Measurements from ENCODE around the gene H6PD. TPM values are rescaled to one million over a fixed set of nuclear protein-coding genes. Genes with fewer than 3 reads are reported as not detected.

Gene H6PD
- total RNA-seq, 2 donors from 2014 or later = 35.0 to 41.0 TPM

DNA sequence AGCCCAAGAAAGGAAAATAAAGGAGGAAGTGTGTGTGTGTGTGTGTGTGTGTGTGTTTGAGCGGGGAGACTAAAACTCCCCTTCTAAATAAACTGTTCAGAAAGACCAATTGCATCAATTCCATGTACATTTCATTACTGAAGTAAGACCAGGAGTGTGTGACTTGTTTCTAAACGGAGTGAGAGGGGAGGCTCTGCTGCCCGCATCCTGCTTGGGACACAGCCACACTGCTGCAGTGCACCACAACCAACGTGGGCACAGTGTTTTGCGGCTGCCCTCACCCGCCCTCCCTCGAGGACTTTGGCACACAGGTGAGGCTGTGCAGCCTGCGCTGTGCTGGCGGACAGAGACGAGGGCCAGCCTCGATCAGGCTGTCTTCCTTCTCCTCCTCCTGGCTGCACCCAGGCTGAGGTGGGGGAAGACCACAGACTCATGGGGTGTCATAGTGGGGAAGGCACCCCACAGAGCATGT lies 31.0 kb upstream of the H6PD start:
- H3K9me3 ChIP-seq = no peaks in the 10 kb centered on the region
- no peaks in the 10 kb centered on the region for H3K27me3 ChIP-seq
- H3K4me3 ChIP-seq = no peak overlapping the region
- H3K4me1 ChIP-seq = peaks cover 0 to 15% of the 10 kb centered on the region in 2 donors
- H3K27ac ChIP-seq = no peak overlapping the region
- H3K36me3 ChIP-seq = no peaks in the 10 kb centered on the region
- DNase-seq (ENCODE audit: low spot score) = no peak
- TF ChIP-seq, protein P1, sequence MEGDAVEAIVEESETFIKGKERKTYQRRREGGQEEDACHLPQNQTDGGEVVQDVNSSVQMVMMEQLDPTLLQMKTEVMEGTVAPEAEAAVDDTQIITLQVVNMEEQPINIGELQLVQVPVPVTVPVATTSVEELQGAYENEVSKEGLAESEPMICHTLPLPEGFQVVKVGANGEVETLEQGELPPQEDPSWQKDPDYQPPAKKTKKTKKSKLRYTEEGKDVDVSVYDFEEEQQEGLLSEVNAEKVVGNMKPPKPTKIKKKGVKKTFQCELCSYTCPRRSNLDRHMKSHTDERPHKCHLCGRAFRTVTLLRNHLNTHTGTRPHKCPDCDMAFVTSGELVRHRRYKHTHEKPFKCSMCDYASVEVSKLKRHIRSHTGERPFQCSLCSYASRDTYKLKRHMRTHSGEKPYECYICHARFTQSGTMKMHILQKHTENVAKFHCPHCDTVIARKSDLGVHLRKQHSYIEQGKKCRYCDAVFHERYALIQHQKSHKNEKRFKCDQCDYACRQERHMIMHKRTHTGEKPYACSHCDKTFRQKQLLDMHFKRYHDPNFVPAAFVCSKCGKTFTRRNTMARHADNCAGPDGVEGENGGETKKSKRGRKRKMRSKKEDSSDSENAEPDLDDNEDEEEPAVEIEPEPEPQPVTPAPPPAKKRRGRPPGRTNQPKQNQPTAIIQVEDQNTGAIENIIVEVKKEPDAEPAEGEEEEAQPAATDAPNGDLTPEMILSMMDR (IDR thresholded peaks at IDR 0.05) = no peak

DNA sequence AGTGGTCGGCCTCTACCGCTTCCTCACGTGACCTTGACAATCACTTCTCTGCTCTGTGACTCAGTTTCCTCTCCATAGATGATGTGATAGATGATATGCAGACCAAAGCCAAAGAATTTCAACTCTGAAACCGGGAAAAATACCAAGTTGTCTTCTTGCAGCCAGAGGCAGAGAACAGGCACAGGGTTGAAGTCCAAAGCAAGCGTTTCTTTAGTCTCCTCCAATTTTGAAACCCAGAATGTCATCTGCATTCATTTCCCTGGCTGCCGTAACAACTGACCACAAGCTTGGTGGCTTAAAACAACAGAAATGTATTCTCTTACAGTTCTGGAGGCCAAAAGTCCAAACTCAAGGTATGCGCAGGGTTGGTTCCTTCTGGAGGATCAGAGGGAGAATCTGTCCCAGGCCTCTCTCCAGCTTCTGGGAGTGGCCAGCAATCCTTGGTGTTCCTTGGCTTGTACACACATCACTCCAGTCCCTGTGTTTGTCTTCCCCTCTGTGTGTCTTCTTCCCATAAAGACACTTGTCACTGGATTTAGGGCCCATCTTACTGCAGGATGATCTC lies 30.3 kb upstream of the H6PD start:
- H3K4me3 ChIP-seq = no peak overlapping the region
- no peaks in the 10 kb centered on the region for H3K36me3 ChIP-seq
- TF ChIP-seq, protein P1 (IDR thresholded peaks at IDR 0.05) = no peak
- H3K27ac ChIP-seq = no peak overlapping the region
- H3K4me1 ChIP-seq = peaks cover 0 to 10% of the 10 kb centered on the region in 2 donors
- DNase-seq (ENCODE audit: low spot score) = no peak
- no peaks in the 10 kb centered on the region for H3K27me3 ChIP-seq
- no peaks in the 10 kb centered on the region for H3K9me3 ChIP-seq

DNA sequence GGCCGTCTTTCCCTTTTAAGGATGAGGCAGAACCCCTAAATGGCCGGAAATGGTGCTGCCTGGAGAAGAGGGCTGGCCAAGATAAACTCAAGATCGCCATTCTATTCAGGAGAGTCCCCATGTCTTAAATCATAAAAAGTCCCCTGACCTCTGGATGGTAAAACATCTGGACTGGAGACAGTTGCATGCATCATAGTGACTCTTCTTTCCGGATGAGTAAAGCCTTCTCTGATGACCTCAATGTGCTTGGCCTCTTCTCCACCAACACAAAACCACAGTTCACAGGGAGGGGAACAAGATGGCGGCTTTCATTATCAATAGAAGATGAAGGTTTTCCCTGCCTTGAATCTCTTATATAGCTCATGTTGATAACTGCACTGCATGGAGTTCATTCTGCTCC lies 27.5 kb upstream of the H6PD start:
- peaks cover 0 to 6% of the 10 kb centered on the region in 2 donors for H3K4me1 ChIP-seq

DNA sequence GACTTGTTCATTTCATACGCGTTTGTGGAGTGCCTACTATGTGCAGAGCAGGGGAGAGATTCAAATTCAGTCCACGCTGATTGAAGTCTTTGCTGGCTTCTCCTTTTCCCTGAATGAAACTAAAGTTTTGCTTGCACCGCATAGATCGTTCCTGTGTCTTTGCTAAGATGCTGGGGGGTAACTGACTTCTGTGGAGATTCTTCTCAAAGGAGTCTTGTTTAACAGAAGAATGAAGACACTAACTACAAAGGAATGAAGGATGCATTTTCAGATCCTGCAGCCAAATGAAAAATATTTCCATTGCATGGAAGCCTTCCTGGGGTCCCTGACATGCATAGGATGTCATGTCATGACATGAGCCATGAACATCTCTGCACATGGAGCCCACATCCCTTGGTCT lies 26.9 kb upstream of the H6PD start:
- Histone ChIP-seq H3K9me3 (no peaks in the 10 kb centered on the region), H3K4me1 (no peaks in the 10 kb centered on the region), H3K27ac (no peak overlapping the region), H3K27me3 (no peaks in the 10 kb centered on the region), H3K4me3 (no peak overlapping the region), H3K36me3 (no peaks in the 10 kb centered on the region)
- TF ChIP-seq, protein P1 (IDR thresholded peaks at IDR 0.05) = no peak
- DNase-seq (ENCODE audit: low spot score) = no peak

More for the DNA sequence above, 27.5 kb upstream of the H6PD start:
- H3K4me3 ChIP-seq = no peak overlapping the region
- H3K9me3 ChIP-seq = no peaks in the 10 kb centered on the region
- H3K36me3 ChIP-seq = no peaks in the 10 kb centered on the region
- DNase-seq (ENCODE audit: low spot score) = no peak
- no peaks in the 10 kb centered on the region for H3K27me3 ChIP-seq
- TF ChIP-seq, protein P1 (IDR thresholded peaks at IDR 0.05) = no peak
- no peak overlapping the region for H3K27ac ChIP-seq

DNA sequence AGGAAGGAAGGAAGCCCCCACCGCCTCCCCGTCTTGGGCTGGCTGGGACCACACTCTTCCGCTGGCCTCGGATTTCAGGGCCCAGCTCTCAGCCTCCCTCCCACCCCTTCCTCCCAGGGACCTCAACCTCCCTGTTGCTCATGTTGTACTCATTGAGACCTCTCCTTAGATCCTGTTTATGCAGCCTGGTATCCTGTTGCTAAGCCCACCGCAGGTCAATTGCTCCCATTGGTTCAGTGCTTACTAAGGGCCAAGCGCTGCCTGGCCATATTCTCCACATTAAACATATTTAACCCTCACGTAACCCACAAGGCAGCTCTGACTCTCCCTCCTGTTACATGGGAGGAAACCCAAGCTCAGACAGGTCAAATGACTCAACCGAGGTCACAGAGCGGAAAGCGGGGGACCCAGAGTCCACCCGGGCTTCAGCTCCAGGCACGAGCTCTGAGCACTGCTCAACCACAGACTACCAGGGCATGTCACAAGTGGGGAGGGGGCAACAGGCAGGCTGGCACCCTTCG lies 23.2 kb upstream of the H6PD start:
- TF ChIP-seq, protein P1 (IDR thresholded peaks at IDR 0.05) = no peak

DNA sequence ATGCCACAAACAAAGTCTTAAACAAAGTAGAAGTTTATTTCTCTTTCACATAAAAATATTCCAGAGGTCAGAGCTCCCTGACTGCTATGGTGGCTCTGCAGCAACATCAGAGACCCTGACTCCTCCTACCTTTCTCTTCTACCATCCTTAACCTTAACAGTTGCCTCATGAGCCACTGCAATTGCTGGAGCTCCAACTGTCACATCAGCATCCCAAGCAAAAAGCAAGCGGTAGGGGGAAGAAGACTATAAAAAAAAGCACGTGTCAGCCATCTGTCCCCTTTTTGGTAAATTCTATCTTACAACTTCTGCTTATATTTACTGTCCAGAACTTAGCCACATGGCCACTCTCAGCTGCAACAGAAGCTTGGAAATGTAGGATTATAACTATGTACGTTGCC lies 21.8 kb upstream of the H6PD start:
- no peaks in the 10 kb centered on the region for H3K27me3 ChIP-seq
- H3K27ac ChIP-seq = no peak overlapping the region
- no peaks in the 10 kb centered on the region for H3K9me3 ChIP-seq
- no peak overlapping the region for H3K4me3 ChIP-seq
- TF ChIP-seq, protein P1 (IDR thresholded peaks at IDR 0.05) = no peak
- no peaks in the 10 kb centered on the region for H3K4me1 ChIP-seq
- H3K36me3 ChIP-seq = no peaks in the 10 kb centered on the region
- no peak for DNase-seq (ENCODE audit: low spot score)

More for the DNA sequence above, 23.2 kb upstream of the H6PD start:
- H3K27me3 ChIP-seq = no peaks in the 10 kb centered on the region
- no peaks in the 10 kb centered on the region for H3K9me3 ChIP-seq
- no peak for DNase-seq (ENCODE audit: low spot score)
- H3K36me3 ChIP-seq = no peaks in the 10 kb centered on the region
- no peaks in the 10 kb centered on the region for H3K4me1 ChIP-seq
- no peak overlapping the region for H3K27ac ChIP-seq
- H3K4me3 ChIP-seq = no peak overlapping the region

Data from right atrium auricular region (tissue), 2 donors.